H1 (cell line): ENCODE data around the gene PSMC5. TPM values are rescaled to one million over a fixed set of nuclear protein-coding genes. Genes with fewer than 3 reads are reported as not detected.
A peak's percentile ranks its signal among the peaks of the same experiment; 100 is the strongest.

Experiments used
- BRCA1 ChIP-seq: IDR thresholded peaks from 2 replicates; pipeline ENCODE4 v1.6.1; 2012; ENCODE audit warnings: low read depth, low read length, improper control_type of control experiment
- CBX8 ChIP-seq: fragments of 300-800, 300-1000 bp; sonication (generic); IDR thresholded peaks from 2 replicates; pipeline ENCODE4 v1.7.1; 2016; ENCODE audit warnings: low read depth, low read length, borderline replicate concordance
- CEBPB ChIP-seq: IDR thresholded peaks from 2 replicates; pipeline ENCODE4 v1.6.1; 2012; ENCODE audit warnings: low read depth, low read length
- CHD1 ChIP-seq: IDR thresholded peaks from 2 replicates; pipeline ENCODE4 v1.6.1; 2012; ENCODE audit warnings: low read depth, low read length, improper control_type of control experiment
- CHD2 ChIP-seq: IDR thresholded peaks from 2 replicates; pipeline ENCODE4 v1.6.1; 2012; ENCODE audit warnings: low read length, improper control_type of control experiment
- CREB1 ChIP-seq: IDR thresholded peaks from 2 replicates; pipeline ENCODE4 v1.6.1; 2012; ENCODE audit warnings: inconsistent platforms
- EGR1 ChIP-seq: IDR thresholded peaks from 2 replicates; pipeline ENCODE4 v1.6.1; 2011; ENCODE audit warnings: low read depth, low read length, borderline replicate concordance
- EP300 ChIP-seq, 2 experiments: IDR thresholded peaks; 1 replicate in 1 of 2; 2 replicates in 1 of 2; pipeline ENCODE4 v1.6.1; 2011 to 2012; ENCODE audit warnings: low read depth in 2 of 2, low read length in 2 of 2, mild to moderate bottlenecking in 2 of 2, borderline replicate concordance in 1 of 2, inconsistent platforms in 1 of 2, moderate library complexity in 1 of 2
- EZH2 ChIP-seq: fragments of 200-600 bp; sonication (generic); IDR thresholded peaks from 2 replicates; pipeline ENCODE4 v1.7.1; 2012; ENCODE audit warnings: low read depth, mild to moderate bottlenecking, moderate library complexity, low read length, inconsistent platforms; ENCODE audit not compliant: severe bottlenecking
- FOSL1 ChIP-seq: IDR thresholded peaks from 2 replicates; pipeline ENCODE4 v1.6.1; 2011; ENCODE audit warnings: mild to moderate bottlenecking, low read depth, low read length, moderate library complexity; ENCODE audit not compliant: insufficient read depth
- GABPA ChIP-seq: IDR thresholded peaks from 2 replicates; pipeline ENCODE4 v1.6.1; 2011; ENCODE audit warnings: mild to moderate bottlenecking, low read length, moderate library complexity, borderline replicate concordance; ENCODE audit not compliant: insufficient read depth
- HDAC6 ChIP-seq: IDR thresholded peaks from one replicate; pipeline ENCODE4 v1.7.1; 2012; ENCODE audit warnings: low read depth, mild to moderate bottlenecking, inconsistent platforms, low read length, moderate library complexity
- JUND ChIP-seq: IDR thresholded peaks from 2 replicates; pipeline ENCODE4 v1.6.1; 2011; ENCODE audit warnings: mild to moderate bottlenecking, improper control_type of control experiment, low read length
- KDM4A ChIP-seq: IDR thresholded peaks from one replicate; pipeline ENCODE4 v1.7.1; 2012; ENCODE audit warnings: low read depth, mild to moderate bottlenecking, moderate library complexity, low read length, inconsistent platforms; ENCODE audit not compliant: severe bottlenecking
- MAFK ChIP-seq: IDR thresholded peaks from 2 replicates; pipeline ENCODE4 v1.6.1; 2012; ENCODE audit warnings: low read depth, mild to moderate bottlenecking, improper control_type of control experiment, low read length
- RBBP5 ChIP-seq: IDR thresholded peaks from 2 replicates; pipeline ENCODE4 v1.7.1; 2012; ENCODE audit warnings: low read depth, mild to moderate bottlenecking, inconsistent platforms, low read length, moderate library complexity, borderline replicate concordance
- RFX5 ChIP-seq: IDR thresholded peaks from 2 replicates; pipeline ENCODE4 v1.6.1; 2011; ENCODE audit warnings: low read depth, low read length, improper control_type of control experiment, borderline replicate concordance
- RXRA ChIP-seq: IDR thresholded peaks from 2 replicates; pipeline ENCODE4 v1.6.1; 2011; ENCODE audit warnings: low read depth, mild to moderate bottlenecking, low read length, moderate library complexity; ENCODE audit not compliant: insufficient read depth
- SRF ChIP-seq: IDR thresholded peaks from 2 replicates; pipeline ENCODE4 v1.6.1; 2011; ENCODE audit warnings: mild to moderate bottlenecking, low read depth, low read length, moderate library complexity
- TAF7 ChIP-seq: optimal IDR thresholded peaks from 2 replicates; pipeline ENCODE3; 2011; ENCODE audit warnings: low read depth, mild to moderate bottlenecking, inconsistent platforms, low read length, moderate library complexity, borderline replicate concordance
- TBP ChIP-seq: IDR thresholded peaks from 2 replicates; pipeline ENCODE4 v1.6.1; 2011; ENCODE audit warnings: low read depth, low read length, improper control_type of control experiment
- TEAD4 ChIP-seq: IDR thresholded peaks from 2 replicates; pipeline ENCODE4 v1.6.1; 2012; ENCODE audit warnings: low read depth, low read length, inconsistent platforms, mixed read lengths
- polyA plus RNA-seq, 7 experiments: library from polyadenylated mRNA; depleted of rRNA in 3 of 7; stranded (reverse) in 5 of 7; unstranded in 2 of 7; fragments of >200 nt in 5 of 7; fragments of 200-250 nt in 2 of 7; gene quantifications; 1 replicate in 5 of 7; 2 replicates in 1 of 7; 4 replicates in 1 of 7; pipeline versions ENCODE4 v1.2.1 to v1.2.3, GENCODE V29; 2011 to 2013; ENCODE audit warnings: missing spikeins in 2 of 7, mixed read lengths in 2 of 7
- total RNA-seq: library from RNA; stranded (reverse); fragmentation: NEBNext Ultra II Directional; extraction: Animal tissue kit (Norgen Biotek cat#: 25700); gene quantifications from 2 replicates; pipeline ENCODE4 v1.2.1, GENCODE V29; 2021
- TF ChIP-seq, protein P1 (sequence below): IDR thresholded peaks from 2 replicates; pipeline ENCODE4 v1.6.1; 2012; ENCODE audit warnings: low read length, inconsistent platforms

Gene PSMC5
- total and polyA plus RNA-seq, 2 of the 8 experiments (the other 6 are each of a cell fraction or from before 2014, with no cell fraction given) = 172 to 180 TPM

DNA sequence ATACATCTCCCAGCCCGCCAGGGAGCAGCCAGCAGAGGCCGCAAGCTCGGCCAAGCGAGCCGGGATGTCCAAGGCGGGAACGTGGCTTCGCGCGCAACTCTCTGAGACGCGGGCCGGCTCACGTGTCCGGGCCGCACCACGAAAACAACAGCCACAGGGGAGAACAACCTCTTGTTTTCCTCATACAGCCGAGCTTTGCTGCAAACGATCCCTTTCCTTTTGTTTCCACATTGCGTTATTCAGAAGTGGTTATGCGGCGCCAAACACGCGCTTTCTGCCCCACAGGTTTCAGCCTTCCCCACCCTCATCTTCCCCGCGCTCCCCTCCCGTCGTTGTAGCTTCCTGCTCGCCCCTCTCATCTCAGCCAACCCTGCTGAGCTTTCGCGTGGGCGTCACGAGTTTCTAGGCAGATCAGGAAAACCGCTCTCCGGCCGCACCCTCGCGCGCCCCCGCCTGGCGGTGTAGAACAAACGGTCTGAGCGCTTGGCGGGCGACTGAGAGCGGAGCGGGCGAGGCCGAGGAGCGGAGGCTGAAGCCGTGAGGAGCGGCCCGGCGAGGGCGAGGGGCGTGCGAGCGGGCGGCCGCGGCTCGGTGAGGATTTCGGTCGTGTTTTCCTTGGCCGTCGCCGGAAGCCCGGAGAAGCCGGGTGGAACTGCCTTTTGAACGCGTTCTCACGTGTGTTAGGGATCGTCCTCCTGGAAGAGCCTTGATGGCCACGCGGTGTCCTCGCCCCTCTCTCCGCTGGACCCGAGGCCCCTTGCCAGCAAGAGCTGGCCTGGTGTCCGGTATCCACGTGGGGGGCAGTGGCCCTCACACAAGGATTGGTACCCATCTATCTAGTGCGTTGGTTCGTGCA is 21.8 kb downstream of the PSMC5 start (continued):
- TF ChIP-seq CEBPB (no peak), RFX5 (peak; percentile 96), RBBP5 (no peak), KDM4A (no peak), TAF7 (no peak), MAFK (no peak), CHD1 (peak; percentile 94), EZH2 (no peak), TEAD4 (no peak), HDAC6 (no peak), EGR1 (peak; percentile 58; the same call in 1 of the 2 replicates), FOSL1 (0 out of 2 replicates have a peak, but pooled peaks have one; percentile 3), TBP (no peak; the same call in 1 of the 2 replicates), RXRA (no peak), CHD2 (peak; percentile 68), BRCA1 (no peak; the same call in 1 of the 2 replicates), JUND (peak; percentile 97), SRF (no peak), CREB1 (peak; percentile 96), GABPA (no peak), CBX8 (no peak), EP300 (IDR thresholded peaks at IDR 0.05; ENCODE audit: borderline replicate concordance in 1 of 2, low read depth in 2 of 2, low read length in 2 of 2) (peak in 1 of 2 experiments; percentile 99; a peak in 1 of 3 replicates)
- TF ChIP-seq, protein P1, sequence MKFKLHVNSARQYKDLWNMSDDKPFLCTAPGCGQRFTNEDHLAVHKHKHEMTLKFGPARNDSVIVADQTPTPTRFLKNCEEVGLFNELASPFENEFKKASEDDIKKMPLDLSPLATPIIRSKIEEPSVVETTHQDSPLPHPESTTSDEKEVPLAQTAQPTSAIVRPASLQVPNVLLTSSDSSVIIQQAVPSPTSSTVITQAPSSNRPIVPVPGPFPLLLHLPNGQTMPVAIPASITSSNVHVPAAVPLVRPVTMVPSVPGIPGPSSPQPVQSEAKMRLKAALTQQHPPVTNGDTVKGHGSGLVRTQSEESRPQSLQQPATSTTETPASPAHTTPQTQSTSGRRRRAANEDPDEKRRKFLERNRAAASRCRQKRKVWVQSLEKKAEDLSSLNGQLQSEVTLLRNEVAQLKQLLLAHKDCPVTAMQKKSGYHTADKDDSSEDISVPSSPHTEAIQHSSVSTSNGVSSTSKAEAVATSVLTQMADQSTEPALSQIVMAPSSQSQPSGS = no peak
